Endothelial cell of umbilical vein (primary cell): Measurements from ENCODE around the gene SFXN2. TPM values are rescaled to one million over a fixed set of nuclear protein-coding genes. Genes with fewer than 3 reads are reported as not detected.

Experiments
- BruUV-seq: library from RNA; stranded (reverse); fragments of 400-500 nt; replicated peaks from 2 replicates; lab custom pipeline; 2021; lab: Mats Ljungman, UMichigan
- CTCF ChIA-PET: fragments of 300-600, 350-600 bp; sonication (Branson Sonifier 250); formaldehyde crosslinking; loops from one replicate; lab custom pipeline; 2021; ENCODE audit warnings: antibody characterized with exemption, inconsistent platforms; lab: Charles Lee
- POLR2A ChIA-PET: fragments of 300-600, 350-600 bp; sonication (Branson Sonifier 250); formaldehyde crosslinking; loops from one replicate; lab custom pipeline; 2021; ENCODE audit warnings: antibody characterized with exemption, inconsistent platforms; lab: Charles Lee
- DNase-seq: peaks from one replicate; pipeline ENCODE4 v3.0.0-alpha.2; 2011; ENCODE audit warnings: low read depth, low spot score
- FAIRE-seq: peaks from 2 replicates; lab custom pipeline; 2011; peaks lifted over from hg19 to GRCh38; lab: Jason Lieb, UNC
- H2AFZ ChIP-seq: 2 replicates; pipeline ENCODE4 v1.6.0; 2012; ENCODE audit warnings: low read depth, low read length, control low read depth, inconsistent platforms
- H3K27ac ChIP-seq: 2 replicates; pipeline ENCODE4 v1.5.1; 2011; ENCODE audit warnings: low read depth, mild to moderate bottlenecking, control low read depth, low read length, moderate library complexity; ENCODE audit not compliant: insufficient read depth
- H3K27me3 ChIP-seq, 2 experiments: 2 replicates each; pipeline versions ENCODE4 v1.6.0 to v1.6.1; 2011; ENCODE audit warnings: low read length in 2 of 2, mixed read lengths in 1 of 2; ENCODE audit not compliant: control insufficient read depth in 2 of 2, insufficient read depth in 2 of 2
- H3K36me3 ChIP-seq, 2 experiments: 2 replicates in 1 of 2; 3 replicates in 1 of 2; pipeline ENCODE4 v1.5.1; 2011; ENCODE audit warnings: low read length in 2 of 2, mild to moderate bottlenecking in 1 of 2, moderate library complexity in 1 of 2; ENCODE audit not compliant: control insufficient read depth in 2 of 2, insufficient read depth in 2 of 2; ENCODE audit errors: extremely low read depth in 1 of 2
- H3K4me1 ChIP-seq: 3 replicates; pipeline ENCODE4 v1.5.1; 2011; ENCODE audit warnings: mild to moderate bottlenecking, low read length; ENCODE audit not compliant: control insufficient read depth, insufficient read depth; ENCODE audit errors: extremely low read depth
- H3K4me2 ChIP-seq: 2 replicates; pipeline ENCODE4 v1.6.1; 2011; ENCODE audit warnings: low read length, control low read depth, mixed read lengths; ENCODE audit not compliant: insufficient read depth
- H3K4me3 ChIP-seq, 3 experiments: fragments of 200-600 bp in 1 of 3; sonication (generic), shearing (Covaris generic) in 1 of 3; replicated peaks in 1 of 3; 2 replicates each; pipeline ENCODE4 v1.5.1; 2011 to 2016; ENCODE audit warnings: control low read depth in 3 of 3, low read length in 3 of 3, mild to moderate bottlenecking in 2 of 3, inconsistent platforms in 1 of 3, low read depth in 1 of 3, moderate library complexity in 1 of 3; ENCODE audit not compliant: insufficient read depth in 1 of 3
- H3K79me2 ChIP-seq: 2 replicates; pipeline ENCODE4 v1.6.0; 2012; ENCODE audit warnings: low read length, inconsistent platforms; ENCODE audit not compliant: control insufficient read depth, insufficient read depth
- H3K9ac ChIP-seq: replicated peaks from 2 replicates; pipeline ENCODE3; 2011; ENCODE audit warnings: low read length, control low read depth; ENCODE audit not compliant: insufficient read depth; ENCODE audit errors: extremely low read depth
- H3K9me1 ChIP-seq: replicated peaks from 3 replicates; pipeline ENCODE4 v1.6.0; 2011; ENCODE audit warnings: mild to moderate bottlenecking, low read length; ENCODE audit not compliant: control insufficient read depth, insufficient read depth; ENCODE audit errors: extremely low read depth
- H3K9me3 ChIP-seq: replicated peaks from 2 replicates; pipeline ENCODE4 v1.5.1; 2012; ENCODE audit warnings: low read length, inconsistent platforms; ENCODE audit not compliant: control insufficient read depth, insufficient read depth
- H4K20me1 ChIP-seq: replicated peaks from 2 replicates; pipeline ENCODE3; 2011; ENCODE audit warnings: mild to moderate bottlenecking, low read length; ENCODE audit not compliant: control insufficient read depth, insufficient read depth; ENCODE audit errors: extremely low read depth
- CTCF ChIP-seq, 2 donors: IDR thresholded peaks; 1 replicate in 1 of 2; 2 replicates in 1 of 2; pipeline ENCODE4 v1.5.1; 2011; ENCODE audit warnings: low read length in 2 of 2, mild to moderate bottlenecking in 2 of 2, moderate library complexity in 2 of 2, control low read depth in 1 of 2, inconsistent platforms in 1 of 2, low read depth in 1 of 2; ENCODE audit not compliant: insufficient read depth in 1 of 2; ENCODE audit errors: extremely low read depth in 1 of 2
- EZH2 ChIP-seq: IDR thresholded peaks from 2 replicates; pipeline ENCODE4 v1.6.1; 2012; ENCODE audit warnings: borderline replicate concordance, low read depth, mild to moderate bottlenecking, moderate library complexity, low read length, inconsistent platforms; ENCODE audit not compliant: severe bottlenecking
- FOS ChIP-seq: IDR thresholded peaks from 2 replicates; pipeline ENCODE4 v1.6.1; 2011; ENCODE audit warnings: mild to moderate bottlenecking, low read length, moderate library complexity, borderline replicate concordance; ENCODE audit not compliant: insufficient read depth
- GATA2 ChIP-seq: IDR thresholded peaks from 2 replicates; pipeline ENCODE4 v1.7.0; 2011; ENCODE audit warnings: low read depth, mild to moderate bottlenecking, moderate library complexity, mixed read lengths, low read length; ENCODE audit not compliant: insufficient read length, insufficient read depth
- JUN ChIP-seq: IDR thresholded peaks from 2 replicates; pipeline ENCODE4 v1.6.1; 2011; ENCODE audit warnings: borderline replicate concordance, low read depth; ENCODE audit not compliant: insufficient read length, insufficient read depth
- MAX ChIP-seq: IDR thresholded peaks from 2 replicates; pipeline ENCODE4 v1.6.1; 2011; ENCODE audit not compliant: insufficient read depth, insufficient read length
- MYC ChIP-seq: IDR thresholded peaks from one replicate; pipeline ENCODE4 v1.6.1; 2011; ENCODE audit warnings: mild to moderate bottlenecking, low read depth, low read length
- POLR2A ChIP-seq: IDR thresholded peaks from 2 replicates; pipeline ENCODE4 v1.6.1; 2012; ENCODE audit warnings: low read depth, mild to moderate bottlenecking, control low read depth, low read length
- POLR2AphosphoS5 ChIP-seq: IDR thresholded peaks from 2 replicates; pipeline ENCODE4 v1.6.1; 2012; ENCODE audit warnings: low read depth, mild to moderate bottlenecking, control low read depth, low read length, moderate library complexity; ENCODE audit not compliant: insufficient read depth
- dilution Hi-C: fragments of 300-500 bp; cut with MboI; formaldehyde crosslinking; loops from one replicate; pipeline ENCODE4 v1.15.0; 2019; ENCODE audit warnings: low sequenced_read_pairs; ENCODE audit not compliant: extremely low pct_ligation_motif_present
- intact Hi-C: fragments of 100-400 bp; cut with micrococcal nuclease; formaldehyde crosslinking; loops from one replicate; pipeline ENCODE4 v1.10.0; 2022
- polyA plus RNA-seq, 4 experiments: library from polyadenylated mRNA; depleted of rRNA in 3 of 4; stranded (reverse) in 3 of 4; unstranded in 1 of 4; fragments of >200 nt; gene quantifications; 2 replicates each; pipeline versions ENCODE4 v1.2.1 to v1.2.3, GENCODE V29; 2011 to 2012; ENCODE audit warnings: missing spikeins in 1 of 4
- total RNA-seq: library from RNA; stranded (reverse); gene quantifications from 2 replicates; pipeline ENCODE4 v1.2.3, GENCODE V29; 2021

SFXN2 gene
- total and polyA plus RNA-seq, 2 donors (not counting 3 experiments of a cell fraction or from before 2014, with no cell fraction given): 9.8 to 17.0 TPM

- Histone ChIP-seq H3K4me2 (no peak overlapping the region), H3K4me3 (no peak overlapping the region), H3K27me3 (no peaks in the 10 kb centered on the region), H3K79me2 (peaks cover 3% of the 10 kb centered on the region), H3K9ac (no peak overlapping the region), H3K4me1 (peaks cover 13% of the 10 kb centered on the region), H3K9me3 (no peaks in the 10 kb centered on the region), H3K36me3 (no peaks in the 10 kb centered on the region), H3K27ac (no peak overlapping the region), H4K20me1 (no peaks in the 10 kb centered on the region), H3K9me1 (no peaks in the 10 kb centered on the region), H2AFZ (no peak overlapping the region)
- POLR2A ChIA-PET: no interaction called here
- dilution Hi-C loops (no loop called here), intact Hi-C loops (no loop called here)
- TF ChIP-seq MAX: no peak
- TF ChIP-seq FOS: no peak
- no peak for TF ChIP-seq POLR2AphosphoS5
- no peak for TF ChIP-seq GATA2
- TF ChIP-seq EZH2: no peak
- TF ChIP-seq CTCF (IDR thresholded peaks at IDR 0.05; ENCODE audit: extremely low read depth in 1 of 2, insufficient read depth in 1 of 2, low read depth in 1 of 2, low read length in 2 of 2): no peak
- no peak for TF ChIP-seq POLR2A
- TF ChIP-seq JUN: no peak
- TF ChIP-seq MYC: no peak
- FAIRE-seq (no peak), DNase-seq (no peak)
- no TSS peak for BruUV-seq
- CTCF ChIA-PET: interaction anchor here (0.6 to 2.6 kb wide), 3 partner anchors 10 to 487 kb away, joined by 3 to 17 read pairs (median 4); no protein-coding TSS in a partner anchor
Measured at GRCh38 chr10:102763037-102763607, 48.7 kb downstream of the SFXN2 start.
